ENCODE data around the gene FXR1.
"Not testable (repeated sequence)": the region's sequence is repeated elsewhere in the genome, so short reads cannot be mapped to it uniquely, and the experiment has no call there.

The FXR1 gene

DNA sequence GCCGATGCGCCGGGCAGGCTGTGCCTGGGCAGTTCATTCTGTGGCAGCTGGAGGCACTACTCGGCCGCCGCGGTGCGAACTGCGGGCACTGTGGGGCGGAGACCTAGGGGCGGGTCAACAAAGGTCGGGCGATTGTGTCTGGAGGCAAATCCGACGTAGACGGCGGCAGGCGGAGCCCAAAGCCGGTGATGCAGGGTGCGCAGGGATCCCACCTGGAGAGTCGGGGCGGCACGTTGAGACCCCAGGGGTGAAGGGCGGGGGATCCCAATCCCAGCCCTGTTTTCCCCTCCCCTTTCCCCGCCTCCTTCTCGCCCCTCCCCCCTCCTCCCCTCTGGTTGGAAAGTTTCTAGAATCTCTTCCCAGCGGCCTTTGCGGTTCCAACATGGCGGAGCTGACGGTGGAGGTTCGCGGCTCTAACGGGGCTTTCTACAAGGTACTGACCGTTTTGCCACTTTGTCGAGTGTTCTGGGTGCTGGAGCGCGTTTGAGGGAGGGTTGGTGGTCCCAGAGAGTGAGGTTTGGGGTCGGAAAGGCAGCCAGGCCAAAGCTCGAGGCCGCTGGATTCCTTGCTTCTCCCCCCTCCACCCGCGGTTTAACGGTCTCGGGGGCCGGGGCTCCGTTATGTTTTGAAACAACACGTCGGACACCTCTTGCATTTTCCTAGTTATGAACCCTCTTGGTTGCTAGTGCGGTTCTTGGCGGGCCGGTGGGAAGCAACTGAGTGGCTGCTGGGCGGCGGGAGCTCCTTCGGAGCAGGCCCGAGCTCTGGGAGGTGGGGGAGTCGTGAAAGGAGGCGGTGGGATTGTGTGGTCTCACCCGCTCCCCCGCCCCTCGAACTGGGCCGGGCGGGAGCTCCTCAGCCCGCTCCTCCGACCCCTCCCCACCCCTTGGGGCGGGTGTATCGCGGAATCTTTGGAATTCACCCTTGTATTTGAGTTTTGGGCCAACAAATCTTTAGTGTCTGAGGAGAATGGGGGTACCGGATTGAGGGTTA, at the start of gene FXR1:
TSS of gene FXR1 (plus strand) at position 367 of the 993 bp plus-strand sequence. CDS start at position 383, 16 bp downstream.
- DNase-seq = peak; percentile 83 to 98 (median 90)
- intact Hi-C loops (cut with DNase I) = loop anchor here (2.0 kb wide), 1 partner anchor 76 kb away; the partner anchor contains the start of gene DNAJC19

DNA sequence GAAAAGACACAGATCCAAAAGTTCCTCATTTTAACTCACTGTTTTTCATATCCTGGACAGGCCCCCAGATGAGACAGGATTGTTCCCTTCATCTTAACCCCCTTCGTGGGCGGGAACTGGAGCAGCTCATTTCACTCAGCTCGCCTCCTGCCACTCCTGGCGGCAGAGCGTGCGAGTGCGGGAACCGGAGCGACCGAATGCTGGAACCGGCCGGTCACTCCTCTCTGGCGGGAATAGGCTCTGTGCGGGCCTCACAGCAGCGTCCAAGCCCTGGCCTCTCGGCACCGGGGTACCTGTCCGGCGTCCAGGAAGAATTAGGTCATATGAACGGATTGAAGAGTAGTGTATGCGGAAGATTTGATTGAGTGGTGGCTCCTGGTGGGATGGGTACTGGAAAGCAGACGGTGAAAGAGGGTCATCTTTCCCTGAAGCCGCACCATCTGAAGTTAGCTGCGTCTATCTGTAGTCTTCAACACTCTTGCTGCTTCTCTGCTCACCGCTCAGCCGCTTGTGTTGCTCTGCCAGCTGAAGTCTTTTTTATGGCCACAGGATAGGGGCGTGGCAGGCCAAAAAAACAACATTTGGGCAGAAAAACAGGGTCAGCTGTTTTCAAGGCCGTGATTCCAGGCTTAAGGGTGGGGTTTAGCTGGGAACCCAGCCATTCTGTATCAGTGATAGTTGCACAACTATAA, 42.3 kb upstream of the FXR1 start:
- no peak for DNase-seq
- intact Hi-C loops (cut with DNase I) = no loop called here

DNA sequence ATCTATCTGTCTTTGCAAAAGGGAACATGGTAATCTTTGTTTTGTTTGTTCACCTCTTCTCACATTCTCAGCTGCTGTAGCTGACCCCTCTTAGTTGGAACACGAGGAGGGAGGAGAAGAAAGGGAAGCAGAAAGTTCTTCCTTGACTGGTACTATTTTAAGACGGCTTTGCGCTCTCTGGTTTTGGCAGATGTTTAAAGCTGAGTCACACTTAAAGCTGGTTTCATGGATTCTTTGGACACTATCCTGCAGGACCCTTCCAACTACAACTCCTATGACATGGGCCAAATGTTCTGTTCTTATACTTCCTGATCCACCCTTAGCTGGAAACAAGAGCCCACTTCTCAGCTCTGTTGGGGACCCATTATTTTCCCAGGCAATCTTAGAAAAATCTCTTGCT, 40.6 kb upstream of the FXR1 start:
- DNase-seq = no peak
- intact Hi-C loops (cut with DNase I) = no loop called here

DNA sequence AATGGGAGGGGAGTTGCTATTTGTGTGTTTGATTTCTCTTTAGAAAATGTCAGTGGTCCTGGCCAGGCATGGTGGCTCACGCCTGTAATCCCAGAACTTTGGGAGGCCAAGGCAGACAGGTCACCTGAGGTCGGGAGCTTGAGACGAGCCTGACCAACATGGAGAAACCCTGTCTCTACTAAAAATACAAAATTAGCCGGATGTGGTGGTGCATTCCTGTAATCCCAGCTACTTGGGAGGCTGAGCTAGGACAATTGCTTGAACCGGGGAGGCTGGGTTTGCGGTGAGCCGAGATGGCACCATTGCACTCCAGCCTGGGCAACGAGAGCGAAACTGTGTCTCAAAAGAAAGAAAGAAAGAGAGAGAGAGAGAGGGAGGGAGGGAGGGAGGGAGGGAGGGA, 40.0 kb upstream of the FXR1 start:
- DNase-seq; intact Hi-C loops (cut with DNase I): not testable (repeated sequence)

DNA sequence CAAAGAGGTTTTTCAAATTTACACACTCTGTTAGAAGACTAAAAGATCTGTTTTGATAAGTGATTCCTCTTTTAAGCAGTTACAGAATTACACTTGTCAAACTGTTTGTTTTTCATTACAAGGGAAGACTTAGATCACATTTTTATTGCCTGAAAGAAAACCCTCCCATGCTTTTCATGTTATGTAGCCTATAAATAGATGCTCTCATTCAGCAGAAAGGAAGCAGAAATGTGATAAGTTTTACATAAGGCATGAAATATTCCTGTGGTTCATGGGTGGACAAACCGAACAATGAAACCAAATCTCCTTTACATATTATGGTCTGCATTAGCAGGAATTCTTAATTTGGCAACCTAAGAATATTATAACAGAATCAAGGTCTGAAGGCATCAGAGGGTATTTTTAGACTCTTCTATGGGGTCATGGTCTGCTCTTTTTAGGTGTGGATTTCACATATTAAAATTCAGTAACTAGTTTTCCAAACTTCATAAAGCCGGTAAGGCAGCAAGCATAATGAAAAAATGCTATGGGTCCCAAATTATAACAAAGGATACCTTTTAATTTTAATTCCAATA, 37.3 kb upstream of the FXR1 start:
- intact Hi-C loops (cut with DNase I) = no loop called here
- DNase-seq = no peak

DNA sequence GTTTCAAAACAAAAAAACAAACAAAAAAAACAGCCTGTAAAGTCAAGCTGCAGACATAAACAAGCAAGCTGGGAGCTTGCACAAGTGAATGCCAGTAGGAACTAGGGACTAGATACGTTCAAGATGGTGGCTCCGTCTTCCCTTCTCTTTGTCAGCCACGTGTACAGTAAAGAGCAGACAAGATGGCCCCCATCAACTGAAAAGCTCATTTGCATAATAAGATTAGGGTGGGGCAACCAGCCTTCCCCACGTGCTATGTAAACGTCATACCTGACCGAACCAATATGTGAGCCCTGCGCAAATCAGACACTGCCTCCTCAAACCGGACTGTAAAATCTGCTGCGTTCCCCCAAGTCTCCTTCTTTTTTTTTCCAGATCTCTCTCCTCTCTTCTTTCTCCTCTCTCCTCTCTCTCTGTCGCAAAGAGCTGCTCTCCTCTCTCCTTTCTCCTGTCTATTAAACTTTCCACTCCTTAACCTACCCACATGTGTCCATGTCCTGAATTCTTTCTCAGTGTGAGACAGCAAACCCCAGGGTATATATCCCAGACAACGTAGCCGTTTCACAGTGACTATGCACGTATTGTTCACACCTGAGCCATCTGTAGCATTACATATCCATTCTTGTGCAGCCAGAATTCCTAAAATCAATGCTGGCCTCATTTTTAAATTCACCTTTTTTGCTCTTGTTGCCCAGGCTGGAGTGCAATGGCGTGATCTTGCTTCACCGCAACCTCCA, 31.2 kb upstream of the FXR1 start:
- intact Hi-C loops (cut with DNase I) = no loop called here
- no peak for DNase-seq

DNA sequence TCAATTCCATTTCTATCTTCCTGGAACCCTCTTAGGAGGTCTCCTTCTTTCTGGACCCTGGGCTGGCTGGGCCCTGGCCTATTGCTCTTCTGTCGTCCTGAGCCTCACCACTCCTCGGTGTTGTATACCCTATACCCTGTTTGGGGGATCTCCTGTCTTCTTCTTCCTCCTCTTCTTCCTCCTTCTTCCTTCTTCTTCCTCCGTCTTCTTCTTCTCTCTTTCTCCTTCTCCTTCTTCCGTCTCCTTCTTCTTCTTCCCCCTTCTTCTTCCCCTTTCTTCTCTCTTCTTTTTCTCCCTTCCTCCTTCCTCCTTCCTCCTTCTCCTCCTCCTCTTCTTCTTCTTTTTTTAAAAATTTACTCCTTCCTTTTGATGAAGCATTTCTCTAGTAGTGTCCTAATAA, 30.4 kb upstream of the FXR1 start:
- no peak for DNase-seq
- intact Hi-C loops (cut with DNase I) = no loop called here

DNA sequence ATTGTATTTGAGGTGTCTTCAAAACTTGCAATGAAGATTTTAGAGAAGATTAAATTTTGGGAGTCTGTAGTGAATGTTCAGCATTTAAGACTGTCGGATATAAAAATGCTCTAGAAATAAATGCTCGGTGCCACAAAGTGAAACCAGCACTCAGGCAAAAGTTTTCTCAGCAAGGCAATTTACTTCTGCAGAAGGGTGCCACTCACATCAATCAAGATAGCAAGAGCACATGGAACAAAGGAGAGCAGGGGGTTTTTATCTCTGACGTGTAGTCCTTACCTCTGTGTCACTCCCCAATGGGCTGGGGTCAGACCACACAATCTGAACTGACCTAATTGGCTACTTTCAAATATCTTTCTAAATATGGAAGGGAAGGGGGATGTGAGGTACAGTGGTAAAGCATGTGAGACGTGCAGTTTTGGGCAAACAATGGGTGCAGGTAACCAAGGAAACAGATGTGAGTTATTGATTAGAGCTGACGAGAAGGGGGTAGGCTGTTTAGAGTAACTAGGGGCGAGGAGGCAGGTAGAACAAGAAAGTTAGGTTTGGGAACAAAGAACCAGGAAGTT, 23.4 kb upstream of the FXR1 start:
- DNase-seq = no peak
- intact Hi-C loops (cut with DNase I) = no loop called here

DNA sequence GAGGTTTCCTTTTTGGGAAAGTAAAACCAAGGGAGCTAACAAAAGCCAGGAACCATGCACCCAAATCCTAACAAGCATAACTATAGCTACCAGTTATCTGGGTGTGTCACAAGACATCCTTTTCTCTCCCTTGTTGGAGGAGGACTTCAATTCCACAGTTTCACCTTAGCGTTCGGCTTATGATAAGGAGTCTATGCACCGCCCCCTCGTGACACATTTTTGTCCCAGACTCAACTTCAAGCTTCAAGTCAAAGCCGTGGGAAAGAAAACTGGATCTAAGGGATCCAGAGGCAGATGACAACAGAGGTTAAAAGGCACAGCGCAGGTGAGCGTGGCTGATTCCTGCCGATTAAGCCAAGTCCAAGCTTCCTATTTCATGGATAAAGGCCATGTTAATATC, 13.9 kb upstream of the FXR1 start:
- intact Hi-C loops (cut with DNase I) = no loop called here
- no peak for DNase-seq

DNA sequence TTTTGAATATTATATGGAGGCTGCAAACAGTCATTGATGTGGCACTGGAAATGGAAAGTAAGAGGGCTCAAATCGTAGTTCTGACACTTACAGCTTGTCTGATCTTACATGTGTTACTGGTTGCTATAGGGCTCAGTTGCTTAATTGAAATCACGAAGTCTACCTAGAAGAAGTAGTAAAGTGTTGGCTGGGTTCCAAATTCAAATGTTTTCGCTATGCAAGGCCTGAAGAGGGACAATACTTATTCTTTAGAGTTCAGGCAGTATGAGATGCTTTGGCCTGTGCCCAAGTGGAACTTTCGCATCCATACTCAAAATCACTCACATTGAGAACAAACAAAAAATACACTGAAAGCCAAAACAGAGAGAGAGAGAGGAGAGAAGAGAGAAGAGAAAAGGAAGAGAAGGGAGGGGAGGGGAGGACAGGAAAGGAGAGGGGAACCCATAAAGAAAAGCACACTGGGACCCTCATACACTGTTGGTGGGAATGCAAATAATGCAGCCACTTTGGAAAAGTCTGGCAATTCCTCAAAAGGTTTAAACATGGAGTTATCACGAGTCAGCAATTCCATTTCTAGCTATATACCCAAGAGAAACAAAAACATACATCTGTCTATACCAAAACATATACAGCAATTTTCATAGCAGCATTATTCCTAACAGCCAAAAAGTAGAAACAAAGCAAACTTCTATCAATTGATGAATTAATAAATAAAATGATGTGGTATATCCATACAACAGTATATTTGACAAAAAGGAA, 2.9 kb upstream of the FXR1 start:
- no peak for DNase-seq
- intact Hi-C loops (cut with DNase I) = no loop called here

DNA sequence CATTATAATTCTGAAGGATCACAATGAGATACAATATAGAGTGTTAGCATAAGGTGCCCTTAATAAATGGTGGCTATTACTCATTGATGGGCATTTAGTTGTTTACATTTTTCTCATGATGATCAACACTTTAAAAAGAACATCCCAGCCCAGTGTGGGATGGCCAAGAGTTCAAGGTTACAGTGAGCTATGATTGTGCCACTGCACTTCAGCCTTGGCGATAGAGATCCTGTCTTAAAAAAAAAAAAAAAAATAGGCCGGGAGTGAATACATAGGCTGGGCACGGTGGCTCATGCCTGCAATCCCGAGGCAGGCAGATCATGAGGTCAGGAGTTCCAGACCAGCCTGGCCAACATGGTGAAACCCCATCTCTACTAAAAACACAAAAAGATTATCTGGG, 1.6 kb upstream of the FXR1 start:
- DNase-seq = no peak
- intact Hi-C loops (cut with DNase I) = no loop called here

DNA sequence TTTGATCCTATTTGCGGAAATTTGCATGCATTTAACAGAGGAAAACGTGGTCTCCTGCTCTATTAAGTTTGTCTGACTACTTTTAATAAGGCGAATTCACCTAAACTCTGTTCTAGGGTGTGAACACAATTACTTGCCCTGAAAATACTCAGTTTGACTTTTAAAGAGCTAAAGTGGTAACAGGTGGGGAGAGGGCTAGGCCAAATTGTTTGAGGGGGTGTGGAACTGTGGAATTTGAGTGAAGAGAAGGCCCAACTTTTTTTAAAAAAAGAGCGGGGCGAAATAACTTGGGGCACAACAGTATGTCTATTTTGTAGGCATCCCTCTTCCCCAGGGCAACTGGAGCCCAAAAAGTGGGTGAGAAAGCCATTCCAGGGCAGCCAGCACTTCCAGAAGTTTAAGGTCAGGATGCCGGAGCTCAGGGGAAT, 580 bp upstream of the FXR1 start:
- intact Hi-C loops (cut with DNase I) = loop anchor here (2.0 kb wide), 1 partner anchor 77 kb away; the partner anchor contains the start of gene DNAJC19
- DNase-seq = no peak

DNA sequence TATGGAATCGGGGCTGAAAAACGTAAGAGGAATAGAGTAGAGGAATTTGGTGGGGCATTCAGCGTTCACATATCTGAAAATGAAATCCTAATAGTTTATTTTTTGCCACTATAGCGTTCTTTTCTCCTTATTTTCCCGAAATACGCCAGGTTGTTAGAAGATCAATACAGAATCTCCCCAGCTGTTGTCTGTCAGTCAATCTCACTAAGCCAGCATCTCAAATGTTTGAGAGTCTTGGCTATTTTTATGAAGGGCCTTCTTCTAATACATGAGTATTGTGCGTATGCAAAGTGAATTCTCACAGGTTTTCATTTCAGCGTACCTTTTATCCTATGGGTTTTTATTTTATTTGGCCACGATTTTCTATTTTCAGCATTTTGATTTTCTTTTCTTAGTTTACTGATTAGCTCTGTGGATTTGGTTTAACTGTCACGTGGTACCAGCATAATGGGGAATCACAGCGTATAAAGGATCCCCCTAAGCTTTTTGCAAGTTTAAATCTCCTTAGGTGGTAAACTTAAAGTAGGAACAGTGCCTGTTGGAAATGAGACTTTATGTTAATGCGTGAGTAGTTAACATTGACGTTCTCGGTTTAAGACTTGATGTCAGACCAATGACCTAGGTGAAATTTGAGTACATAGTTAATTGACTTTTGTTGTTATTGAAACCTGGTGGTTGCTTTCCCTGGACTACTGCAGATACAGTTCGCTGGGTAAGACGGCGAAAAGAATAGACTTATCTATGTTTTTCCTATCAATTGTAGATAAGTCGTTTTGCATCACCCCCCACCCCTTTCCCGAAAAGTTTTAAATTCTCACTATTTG, 1.3 kb downstream of the FXR1 start:
- DNase-seq = no peak
- intact Hi-C loops (cut with DNase I) = loop anchor here (2.0 kb wide), 1 partner anchor 75 kb away; the partner anchor contains the start of gene DNAJC19

DNA sequence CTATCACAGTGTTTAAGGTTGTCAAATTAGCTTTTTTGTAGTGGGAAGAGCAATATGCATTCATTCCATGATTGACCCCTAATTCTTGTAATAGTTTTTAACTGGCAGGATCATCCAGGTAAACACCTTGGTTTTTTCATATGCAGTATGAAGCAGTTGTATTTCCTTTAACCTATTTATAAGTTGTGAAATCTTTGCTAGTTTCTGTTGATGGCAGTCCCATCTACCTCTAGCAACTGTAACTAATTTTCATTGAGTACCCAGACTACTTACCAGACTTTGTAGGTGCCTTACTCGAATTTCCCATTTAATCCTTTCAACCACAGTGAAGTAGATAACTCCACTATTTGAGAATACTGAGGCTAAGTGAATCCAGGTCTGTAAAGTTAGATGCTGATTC, 6.1 kb downstream of the FXR1 start:
- intact Hi-C loops (cut with DNase I) = no loop called here
- no peak for DNase-seq

DNA sequence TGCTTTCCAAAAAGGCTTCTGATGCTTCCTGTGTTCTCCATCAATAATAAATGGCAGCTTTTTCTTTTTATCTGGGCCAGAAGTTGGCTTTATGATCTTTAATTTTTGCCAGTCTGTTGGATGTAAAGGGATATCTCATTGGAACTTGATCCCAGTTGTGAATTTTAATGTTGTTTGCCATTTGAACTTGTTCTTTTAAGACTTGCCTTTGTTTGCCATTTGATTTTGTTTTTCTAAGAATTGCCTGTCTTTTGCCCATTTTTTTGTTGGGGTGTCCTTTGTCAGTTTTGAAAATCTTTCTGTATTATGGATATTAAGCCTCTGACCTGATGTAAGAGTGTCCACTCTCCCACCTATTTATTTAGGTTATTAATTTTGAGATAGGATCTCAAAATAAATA, 9.8 kb downstream of the FXR1 start:
- no peak for DNase-seq
- intact Hi-C loops (cut with DNase I) = no loop called here

DNA sequence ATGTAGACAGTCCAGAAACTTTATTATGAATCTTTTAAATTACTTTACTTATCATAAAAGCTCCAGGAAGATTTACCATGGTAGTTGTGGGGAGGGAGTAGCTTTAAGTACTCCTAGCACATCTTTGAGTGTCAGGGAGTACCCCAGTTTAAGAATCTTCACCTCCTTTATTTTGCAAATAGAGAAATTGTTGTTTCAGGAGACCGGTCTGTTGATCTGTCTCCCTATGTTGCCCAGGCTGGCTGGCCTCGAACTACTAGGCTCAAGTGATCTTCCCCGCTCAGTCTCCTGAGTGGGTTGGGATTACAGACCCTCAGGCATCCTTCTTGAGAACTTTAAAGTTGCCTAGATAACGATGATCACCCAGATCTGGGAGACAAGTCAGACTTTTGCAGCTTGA, 11.1 kb downstream of the FXR1 start:
- DNase-seq = no peak
- intact Hi-C loops (cut with DNase I) = no loop called here

DNA sequence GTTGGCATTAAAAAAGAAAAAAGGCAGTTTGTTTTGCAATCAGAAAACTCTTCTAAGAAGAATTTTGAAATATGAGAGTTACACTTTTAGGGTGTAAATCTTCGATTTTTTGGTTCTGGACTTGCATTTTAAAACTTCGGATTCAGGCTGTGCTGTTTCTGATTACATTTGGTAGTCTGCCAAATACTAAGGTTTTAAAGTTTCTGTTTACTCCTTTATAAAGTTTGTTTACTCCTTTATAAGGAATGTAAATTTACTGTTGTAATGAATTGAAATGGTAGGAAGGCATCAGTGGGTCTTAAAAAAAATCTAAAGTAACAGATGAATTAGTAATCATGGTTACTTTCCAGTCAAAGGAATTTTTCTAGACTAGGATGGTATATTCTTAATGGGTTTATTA, 14.1 kb downstream of the FXR1 start:
- DNase-seq = no peak

DNA sequence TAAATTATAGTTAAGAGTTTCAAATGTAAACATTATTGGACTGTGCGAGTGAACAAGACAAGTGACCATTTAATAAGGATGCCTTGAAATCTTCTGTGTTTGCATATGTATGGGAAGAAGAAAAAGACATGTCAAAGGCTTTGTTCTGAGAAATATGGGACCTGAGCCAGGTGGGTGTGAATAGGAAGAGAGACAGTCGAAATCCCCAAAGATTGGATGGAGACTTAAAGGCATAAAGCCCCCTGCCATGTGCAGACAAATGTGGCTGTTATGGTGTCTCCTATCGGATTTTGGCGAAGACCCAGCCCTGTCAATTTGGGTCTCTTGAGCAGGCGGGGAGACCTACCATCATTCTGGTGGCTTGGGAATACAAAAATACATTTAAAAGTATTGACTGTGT, 16.9 kb downstream of the FXR1 start:
- DNase-seq = no peak
- intact Hi-C loops (cut with DNase I) = no loop called here

More for the DNA sequence above, 14.1 kb downstream of the FXR1 start:
- intact Hi-C loops (cut with DNase I) = no loop called here

DNA sequence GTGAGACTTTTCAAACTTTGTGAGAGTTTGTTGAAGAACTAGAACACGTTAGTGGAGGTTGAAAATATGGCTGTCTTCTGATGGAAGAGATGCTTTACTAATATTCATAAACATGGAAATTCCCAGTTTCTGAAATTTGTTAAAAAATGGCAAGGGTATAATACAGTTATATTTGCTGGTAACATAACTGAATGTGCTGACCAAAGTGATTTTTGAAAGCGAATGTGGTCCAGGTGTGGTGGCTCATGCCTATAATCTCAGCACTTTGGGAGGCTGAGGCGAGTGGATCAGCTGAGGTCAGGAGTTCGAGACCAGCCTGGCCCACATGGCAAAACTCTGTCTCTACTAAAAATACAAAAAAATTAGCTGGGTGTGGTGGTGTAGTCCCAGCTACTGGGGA, 18.1 kb downstream of the FXR1 start:
- DNase-seq = no peak
- intact Hi-C loops (cut with DNase I) = no loop called here

Measured in posterior cingulate gyrus (tissue), 11 donors.